Measurements from ENCODE around the gene TMEM139. TPM values are rescaled to one million over a fixed set of nuclear protein-coding genes. Genes with fewer than 3 reads are reported as not detected.

Gene TMEM139
- total RNA-seq, 1 experiment from 2014 or later = 0.85 TPM

- TF ChIP-seq CTCF (conservative IDR thresholded peaks at IDR 0.05) = no peak
- Histone ChIP-seq H2AK5ac (ENCODE audit: insufficient read length, low read length) (no peak overlapping the region), H4K8ac (replicated peaks; ENCODE audit: insufficient read length, low read depth, low read length) (no peak overlapping the region), H3K4ac (ENCODE audit: low read depth, low read length) (no peak overlapping the region), H3K27me3 (ENCODE audit: insufficient read depth, low read length) (no peaks in the 10 kb centered on the region), H3K14ac (ENCODE audit: insufficient read depth, low read length) (no peak overlapping the region), H2BK5ac (ENCODE audit: insufficient read length, low read length) (no peak overlapping the region), H3K9ac (ENCODE audit: extremely low read depth, insufficient read length, low read length) (no peak overlapping the region), H3K27ac (ENCODE audit: insufficient read length, low read depth, low read length) (no peak overlapping the region), H4K91ac (ENCODE audit: insufficient read length, low read depth, low read length) (no peak overlapping the region), H3K56ac (ENCODE audit: insufficient read length, low read depth, low read length) (no peak overlapping the region), H3K4me2 (ENCODE audit: insufficient read depth, insufficient read length, low read length) (no peak overlapping the region), H3K79me1 (ENCODE audit: insufficient read depth, low read depth, low read length, poor library complexity, severe bottlenecking) (no peaks in the 10 kb centered on the region), H4K5ac (ENCODE audit: insufficient read length, low read depth, low read length) (no peak overlapping the region), H3T11ph (ENCODE audit: low read length) (no peak overlapping the region), H3K23me2 (ENCODE audit: insufficient read length, low read depth, low read length, poor library complexity, severe bottlenecking) (no peaks in the 10 kb centered on the region), H2BK12ac (ENCODE audit: insufficient read length, low read depth, low read length) (no peak overlapping the region), H4K20me1 (ENCODE audit: control insufficient read depth, insufficient read depth, insufficient read length) (no peaks in the 10 kb centered on the region), H3K4me1 (ENCODE audit: insufficient read depth, low read length) (no peaks in the 10 kb centered on the region), H3K79me2 (ENCODE audit: insufficient read depth, low read length) (no peaks in the 10 kb centered on the region), H2BK20ac (ENCODE audit: low read depth, low read length, poor library complexity, severe bottlenecking) (no peak overlapping the region), H3K23ac (ENCODE audit: insufficient read length, low read depth, low read length) (no peak overlapping the region), H2BK120ac (ENCODE audit: low read depth, low read length, poor library complexity, severe bottlenecking) (no peak overlapping the region), H2BK15ac (ENCODE audit: low read depth, low read length) (no peak overlapping the region), H3K9me3 (ENCODE audit: control insufficient read depth, low read depth, low read length) (no peaks in the 10 kb centered on the region), H3K18ac (ENCODE audit: insufficient read length, low read depth, low read length) (no peak overlapping the region), H2AFZ (ENCODE audit: low read length) (no peak overlapping the region)
- Mint-ChIP-seq H3K4me3 (no peak overlapping the region), H3K36me3 (ENCODE audit: insufficient read depth in 1 of 3, low read depth in 3 of 3) (no peaks in the 10 kb centered on the region; a peak in 1 of 7 replicates), H3K9me3 (no peaks in the 10 kb centered on the region; a peak in 1 of 5 replicates), H3K4me1 (peaks cover 16 to 33% of the 10 kb centered on the region in 2 experiments), H3K27ac (peak overlapping the region in 1 of 3 experiments; percentile 61; a peak in 1 of 7 replicates), H3K27me3 (ENCODE audit: low read depth) (peaks cover 4% of the 10 kb centered on the region)
- no peak for DNase-seq
- WGBS (ENCODE audit: extremely low coverage, insufficient read length, low lambda C conversion rate) = no CpG with 5 or more reads among the region's 9 CpGs
These were observed 35.9 kb downstream of the TMEM139 start for GRCh38 chr7:143320620-143321019.
